ENCODE results near the gene ABHD17A. TPM values are rescaled to one million over a fixed set of nuclear protein-coding genes. Genes with fewer than 3 reads are reported as not detected.

The ABHD17A gene
- total RNA-seq, 1 experiment from 2014 or later = 68.2 TPM

DNA sequence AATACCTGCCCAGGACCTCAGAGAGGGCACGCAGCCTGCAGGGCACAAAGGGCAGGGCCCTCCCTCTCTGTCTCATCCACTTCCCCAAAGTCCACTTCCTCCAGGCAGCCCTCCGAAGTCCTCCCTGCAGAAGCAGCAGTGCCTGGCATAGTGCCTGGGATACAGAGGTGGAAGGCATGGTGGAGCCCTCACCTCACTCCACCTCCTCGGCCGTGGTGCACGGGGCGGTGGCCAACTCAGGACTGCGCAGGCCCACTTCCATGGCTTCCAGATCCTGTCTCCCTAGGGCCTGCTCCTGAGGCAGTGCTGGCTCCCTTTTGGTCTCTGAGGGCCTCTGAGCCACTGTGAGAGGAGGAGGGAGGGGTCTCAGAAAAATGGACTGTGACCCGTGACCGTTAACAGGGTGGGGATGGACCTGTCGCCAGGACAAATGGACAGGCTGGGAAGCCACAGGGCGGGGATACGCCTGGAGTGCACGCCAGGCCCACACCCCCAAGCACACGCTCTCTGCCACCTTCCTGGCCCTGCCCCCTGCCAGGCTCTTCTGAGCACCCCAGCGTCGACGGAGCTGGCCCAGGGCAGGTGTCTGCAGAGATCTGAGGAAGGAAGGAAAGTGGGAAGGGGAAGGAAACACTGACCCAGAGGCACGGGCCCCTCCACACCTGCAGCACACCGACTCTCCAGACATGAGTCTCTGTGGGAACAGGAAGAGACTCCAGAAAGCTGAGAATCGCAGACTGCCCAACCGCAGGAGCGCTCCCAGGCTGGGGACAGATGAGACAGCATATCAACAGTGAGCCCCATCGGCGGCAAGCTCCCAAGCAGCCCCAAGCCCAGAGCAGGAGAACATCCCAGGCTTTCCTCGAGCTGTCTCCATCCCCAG is 45.4 kb downstream of the ABHD17A start:
- Histone ChIP-seq H3K79me2 (ENCODE audit: insufficient read depth, low read length) (peaks cover 95% of the 10 kb centered on the region), H3K4me1 (ENCODE audit: control insufficient read depth in 1 of 2, insufficient read depth in 2 of 2, low read length in 2 of 2) (peaks cover 9 to 23% of the 10 kb centered on the region in 2 experiments; a peak in 3 of 4 replicates), H3K4me3 (replicated peaks in 1 of 2; ENCODE audit: low read depth in 1 of 2, low read length in 2 of 2) (no peak overlapping the region), H3K27me3 (ENCODE audit: insufficient read depth, low read length) (no peaks in the 10 kb centered on the region), H2AFZ (ENCODE audit: low read depth, low read length, poor library complexity, severe bottlenecking) (no peak overlapping the region), H3K9me2 (ENCODE audit: insufficient read depth) (no peaks in the 10 kb centered on the region), H3K4me2 (ENCODE audit: low read length) (no peak overlapping the region), H4K20me1 (ENCODE audit: insufficient read depth) (peaks cover 22% of the 10 kb centered on the region; the same call in 1 of the 2 replicates), H3K27ac (ENCODE audit: low read depth, low read length) (no peak overlapping the region; the same call in 1 of the 2 replicates), H3K9me3 (ENCODE audit: control insufficient read depth in 1 of 2, insufficient read depth in 1 of 2, low read depth in 1 of 2, low read length in 2 of 2) (no peaks in the 10 kb centered on the region), H3K9ac (ENCODE audit: low read length) (no peak overlapping the region), H3K36me3 (ENCODE audit: control insufficient read depth in 1 of 2, insufficient read depth in 2 of 2, low read length in 2 of 2) (peaks cover 0 to 4% of the 10 kb centered on the region in 2 experiments; a peak in 1 of 4 replicates)
- DNase-seq (ENCODE audit: low read depth, low spot score) (no peak), ATAC-seq (no peak)
- RAD21 ChIA-PET (ENCODE audit: low non-redundant PET in 1 of 2, low total read pairs in 2 of 2, uncharacterized antibody in 2 of 2, unreplicated experiment in 2 of 2) = no interaction called here
- CTCF ChIA-PET = interaction anchor here (0.7 to 3.0 kb wide), 4 partner anchors 9 to 13 kb away, joined by 3 to 33 read pairs (median 12); no protein-coding TSS in a partner anchor
- POLR2A ChIA-PET = no interaction called here
- BruUV-seq (replicated peaks) = no TSS peak
- TF ChIP-seq EGR1 (IDR thresholded peaks at IDR 0.05; ENCODE audit: low read depth) (no peak), SRF (IDR thresholded peaks at IDR 0.05; ENCODE audit: low read depth) (no peak), ZBTB33 (IDR thresholded peaks at IDR 0.05; ENCODE audit: extremely low read depth, insufficient replicate concordance, low read length) (no peak), YY1 (IDR thresholded peaks at IDR 0.05; ENCODE audit: extremely low read depth, insufficient replicate concordance, low read depth, low read length) (no peak), RAD21 (IDR thresholded peaks at IDR 0.05; ENCODE audit: low read depth) (no peak), TCF7L2 (IDR thresholded peaks at IDR 0.05; ENCODE audit: borderline replicate concordance, extremely low read depth, insufficient read depth, insufficient read length) (no peak), SIN3A (IDR thresholded peaks at IDR 0.05; ENCODE audit: low read depth) (no peak), REST (IDR thresholded peaks at IDR 0.05; ENCODE audit: low read depth) (no peak), ZNF274 (IDR thresholded peaks at IDR 0.05; ENCODE audit: low read depth, low read length) (no peak), ZFX (IDR thresholded peaks at IDR 0.05) (no peak), POLR2AphosphoS5 (IDR thresholded peaks at IDR 0.05; ENCODE audit: low read depth, low read length) (no peak), CEBPB (IDR thresholded peaks at IDR 0.05; ENCODE audit: low read depth) (no peak), ELF1 (IDR thresholded peaks at IDR 0.05; ENCODE audit: borderline replicate concordance, low read depth) (no peak)
- TF ChIP-seq, protein P1, sequence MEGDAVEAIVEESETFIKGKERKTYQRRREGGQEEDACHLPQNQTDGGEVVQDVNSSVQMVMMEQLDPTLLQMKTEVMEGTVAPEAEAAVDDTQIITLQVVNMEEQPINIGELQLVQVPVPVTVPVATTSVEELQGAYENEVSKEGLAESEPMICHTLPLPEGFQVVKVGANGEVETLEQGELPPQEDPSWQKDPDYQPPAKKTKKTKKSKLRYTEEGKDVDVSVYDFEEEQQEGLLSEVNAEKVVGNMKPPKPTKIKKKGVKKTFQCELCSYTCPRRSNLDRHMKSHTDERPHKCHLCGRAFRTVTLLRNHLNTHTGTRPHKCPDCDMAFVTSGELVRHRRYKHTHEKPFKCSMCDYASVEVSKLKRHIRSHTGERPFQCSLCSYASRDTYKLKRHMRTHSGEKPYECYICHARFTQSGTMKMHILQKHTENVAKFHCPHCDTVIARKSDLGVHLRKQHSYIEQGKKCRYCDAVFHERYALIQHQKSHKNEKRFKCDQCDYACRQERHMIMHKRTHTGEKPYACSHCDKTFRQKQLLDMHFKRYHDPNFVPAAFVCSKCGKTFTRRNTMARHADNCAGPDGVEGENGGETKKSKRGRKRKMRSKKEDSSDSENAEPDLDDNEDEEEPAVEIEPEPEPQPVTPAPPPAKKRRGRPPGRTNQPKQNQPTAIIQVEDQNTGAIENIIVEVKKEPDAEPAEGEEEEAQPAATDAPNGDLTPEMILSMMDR (IDR thresholded peaks at IDR 0.05 in 2 of 3, conservative IDR thresholded peaks at IDR 0.05 in 1 of 3; ENCODE audit: borderline replicate concordance in 1 of 3, insufficient read depth in 1 of 3, low read depth in 2 of 3, low read length in 2 of 3) = no peak
- intact Hi-C loops (cut with micrococcal nuclease) = no loop called here
